Esophagus (tissue), 2 donors: ENCODE results near the gene CHFR. TPM values are rescaled to one million over a fixed set of nuclear protein-coding genes. Genes with fewer than 3 reads are reported as not detected.
"Not testable (repeated sequence)": the region's sequence is repeated elsewhere in the genome, so short reads cannot be mapped to it uniquely, and the experiment has no call there.

Source experiments
- H3K27ac ChIP-seq, 2 donors: one replicate each; pipeline ENCODE4 v1.5.1; 2013; ENCODE audit warnings: low read depth in 2 of 2, mild to moderate bottlenecking in 2 of 2, inconsistent platforms in 1 of 2, low read length in 1 of 2, moderate library complexity in 1 of 2
- H3K27me3 ChIP-seq, 2 donors: one replicate each; pipeline ENCODE4 v1.6.1; 2013; ENCODE audit warnings: low read length in 2 of 2, control low read depth in 1 of 2, mild to moderate bottlenecking in 1 of 2; ENCODE audit not compliant: insufficient read depth in 2 of 2, control insufficient read depth in 1 of 2
- H3K36me3 ChIP-seq, 2 donors: one replicate each; pipeline ENCODE4 v1.6.1; 2013; ENCODE audit warnings: low read length in 1 of 2; ENCODE audit not compliant: control insufficient read depth in 2 of 2, insufficient read depth in 2 of 2
- H3K4me1 ChIP-seq, 2 donors: one replicate each; pipeline ENCODE4 v1.6.1; 2013; ENCODE audit warnings: low read length in 1 of 2; ENCODE audit not compliant: control insufficient read depth in 2 of 2, insufficient read depth in 2 of 2
- H3K4me3 ChIP-seq, 2 donors: one replicate each; pipeline ENCODE4 v1.5.1; 2013; ENCODE audit warnings: low read length in 2 of 2, mild to moderate bottlenecking in 2 of 2, low read depth in 1 of 2, moderate library complexity in 1 of 2
- H3K9me3 ChIP-seq, 2 donors: one replicate each; pipeline ENCODE4 v1.6.1; 2013; ENCODE audit warnings: mild to moderate bottlenecking in 2 of 2, low read depth in 1 of 2, low read length in 1 of 2, moderate library complexity in 1 of 2; ENCODE audit not compliant: control insufficient read depth in 2 of 2, insufficient read depth in 1 of 2
- WGBS, 2 donors: extraction: QIAGEN DNeasy Blood & Tissue Kit; methylation state at CpG; one replicate each; pipeline ENCODE4 v1.1.7; 2013; 5-methylcytosine and 5-hydroxymethylcytosine counted together
- polyA plus RNA-seq, 2 donors: library from polyadenylated mRNA; stranded (reverse); fragments of 200-250 nt; gene quantifications; one replicate each; pipeline ENCODE4 v1.2.3, GENCODE V29; 2013
- donor health status: healthy with polysubstance abuse.
- donor health status: Bipolar disorder and iron deficiency.

CHFR gene
- polyA plus RNA-seq, 2 donors = 20.4 to 30.2 TPM

DNA sequence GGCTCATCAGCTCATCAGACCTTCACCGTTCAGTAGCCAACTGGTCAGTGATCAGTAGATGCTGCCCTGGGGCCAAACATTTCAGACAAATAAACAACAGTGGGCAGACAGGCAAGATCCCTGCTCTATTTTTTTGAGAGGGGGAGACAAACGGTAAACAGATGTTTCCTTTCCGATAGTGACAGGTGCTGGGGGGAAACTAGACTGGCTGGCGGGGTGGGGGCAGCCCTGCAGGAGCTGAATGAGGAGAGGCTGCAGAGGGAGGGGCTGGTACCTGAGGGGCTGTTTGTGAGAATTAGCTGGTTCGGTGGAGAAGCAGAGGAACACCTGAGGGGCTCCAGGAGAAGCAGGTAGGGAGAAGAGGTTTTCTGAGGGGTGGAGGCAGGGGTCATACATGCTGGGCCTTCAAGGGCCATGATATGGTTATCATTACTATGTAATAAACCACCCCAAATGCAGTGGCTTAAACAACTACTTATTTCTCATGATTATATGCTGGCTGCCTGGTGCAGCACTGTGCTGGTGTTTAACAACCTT is 50.5 kb downstream of the CHFR start:
- Histone ChIP-seq H3K9me3 (no peaks in the 10 kb centered on the region), H3K27me3 (no peaks in the 10 kb centered on the region), H3K4me1 (no peaks in the 10 kb centered on the region), H3K4me3 (no peak overlapping the region), H3K36me3 (peaks cover 7 to 38% of the 10 kb centered on the region in 2 donors), H3K27ac (no peak overlapping the region)
- WGBS, 2 donors = 62 to 64% methylated on average over 5 of the region's 5 CpGs

DNA sequence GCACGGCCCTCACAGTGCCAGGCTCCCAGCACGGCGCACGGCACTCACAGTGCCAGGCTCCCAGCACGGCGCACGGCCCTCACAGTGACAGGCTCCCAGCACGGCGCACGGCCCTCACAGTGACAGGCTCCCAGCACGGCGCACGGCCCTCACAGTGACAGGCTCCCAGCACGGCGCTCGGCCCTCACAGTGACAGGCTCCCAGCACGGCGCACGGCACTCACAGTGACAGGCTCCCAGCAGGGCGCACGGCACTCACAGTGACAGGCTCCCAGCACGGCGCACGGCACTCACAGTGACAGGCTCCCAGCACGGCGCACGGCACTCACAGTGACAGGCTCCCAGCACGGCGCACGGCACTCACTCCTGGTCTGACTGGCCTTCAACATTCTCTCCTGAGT is 51.2 kb downstream of the CHFR start:
- H3K4me3 ChIP-seq, H3K27ac ChIP-seq, H3K9me3 ChIP-seq, H3K4me1 ChIP-seq, H3K27me3 ChIP-seq: not testable (repeated sequence)
- H3K36me3 ChIP-seq = peaks cover 4 to 38% of the 10 kb centered on the region in 2 donors
- WGBS, 2 donors = 84 to 86% methylated on average over 24 to 30 of the region's 30 CpGs

DNA sequence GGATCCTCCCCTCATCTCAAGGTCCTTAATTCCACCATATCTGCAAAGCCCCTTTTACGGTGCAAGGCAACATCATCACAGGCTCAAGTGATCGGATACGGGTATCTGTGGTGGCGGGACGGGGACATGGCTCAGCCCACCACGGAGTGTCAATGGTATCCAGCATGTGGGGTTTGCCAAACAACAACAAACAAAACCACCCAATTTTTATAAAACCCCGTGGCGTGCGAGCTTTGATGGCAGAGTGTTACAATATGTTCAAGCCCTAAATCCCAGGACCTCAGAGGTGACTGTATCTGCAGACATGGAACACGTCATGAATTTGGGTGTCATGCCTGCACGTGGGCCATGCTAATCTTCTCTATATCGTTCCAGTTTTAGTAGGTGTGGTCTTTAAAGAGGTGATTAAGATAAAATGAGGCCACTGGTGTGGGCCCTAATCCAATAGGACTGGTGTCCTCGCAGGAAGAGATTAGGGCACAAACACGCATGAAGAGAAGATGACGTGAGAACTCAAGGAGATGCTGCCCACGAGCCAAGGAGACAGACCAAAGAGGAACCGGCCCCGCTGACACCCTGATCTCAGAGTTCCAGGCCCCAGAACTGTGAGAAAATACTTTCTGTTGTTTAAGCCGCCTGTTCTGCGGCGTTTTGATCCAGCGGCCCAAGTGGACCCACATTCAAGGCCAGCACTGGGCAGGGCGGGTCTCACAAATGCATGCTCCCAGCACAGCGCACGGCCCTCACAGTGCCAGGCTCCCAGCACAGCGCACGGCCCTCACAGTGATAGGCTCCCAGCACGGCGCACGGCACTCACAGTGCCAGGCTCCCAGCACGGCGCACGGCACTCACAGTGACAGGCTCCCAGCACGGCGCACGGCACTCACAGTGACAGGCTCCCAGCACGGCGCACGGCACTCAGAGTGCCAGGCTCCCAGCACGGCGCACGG is 52.1 kb downstream of the CHFR start:
- Histone ChIP-seq H3K4me1 (no peaks in the 10 kb centered on the region), H3K27ac (no peak overlapping the region), H3K27me3 (no peaks in the 10 kb centered on the region), H3K9me3 (no peaks in the 10 kb centered on the region), H3K4me3 (no peak overlapping the region), H3K36me3 (peaks cover 0 to 33% of the 10 kb centered on the region in 2 donors)
- WGBS, 2 donors = 91 to 92% methylated on average over 36 to 42 of the region's 42 CpGs

DNA sequence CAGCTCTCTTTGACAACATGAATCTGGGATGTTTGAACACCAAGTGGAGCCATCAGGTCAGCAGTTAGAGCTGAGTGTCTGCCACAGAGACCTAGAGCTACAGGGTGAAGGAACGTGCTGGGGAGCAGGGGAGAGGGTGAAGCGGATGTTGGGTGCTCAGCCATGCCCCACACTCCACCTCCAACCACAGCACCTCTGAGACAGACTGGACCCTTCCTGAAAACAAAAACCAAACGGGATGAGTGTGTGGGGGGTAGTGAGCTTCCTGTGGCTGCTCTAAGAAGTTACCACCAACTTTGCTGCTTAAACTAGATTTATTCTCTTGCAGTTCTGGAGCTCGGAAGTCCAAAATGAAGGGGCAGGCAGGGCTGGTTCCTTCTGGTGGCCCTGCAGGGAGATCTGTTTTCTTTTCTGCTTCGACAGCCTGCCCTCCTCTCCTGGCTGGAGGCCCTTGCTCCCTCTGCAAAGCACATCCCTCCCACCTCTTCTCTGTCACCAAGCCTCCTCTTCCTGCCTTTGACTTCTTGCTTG is 53.2 kb downstream of the CHFR start:
- no peak overlapping the region for H3K27ac ChIP-seq
- no peaks in the 10 kb centered on the region for H3K9me3 ChIP-seq
- WGBS, 2 donors = 75 to 78% methylated on average over 5 of the region's 5 CpGs
- peaks cover 0 to 23% of the 10 kb centered on the region in 2 donors for H3K36me3 ChIP-seq
- no peaks in the 10 kb centered on the region for H3K4me1 ChIP-seq
- H3K27me3 ChIP-seq = no peaks in the 10 kb centered on the region
- no peak overlapping the region for H3K4me3 ChIP-seq

DNA sequence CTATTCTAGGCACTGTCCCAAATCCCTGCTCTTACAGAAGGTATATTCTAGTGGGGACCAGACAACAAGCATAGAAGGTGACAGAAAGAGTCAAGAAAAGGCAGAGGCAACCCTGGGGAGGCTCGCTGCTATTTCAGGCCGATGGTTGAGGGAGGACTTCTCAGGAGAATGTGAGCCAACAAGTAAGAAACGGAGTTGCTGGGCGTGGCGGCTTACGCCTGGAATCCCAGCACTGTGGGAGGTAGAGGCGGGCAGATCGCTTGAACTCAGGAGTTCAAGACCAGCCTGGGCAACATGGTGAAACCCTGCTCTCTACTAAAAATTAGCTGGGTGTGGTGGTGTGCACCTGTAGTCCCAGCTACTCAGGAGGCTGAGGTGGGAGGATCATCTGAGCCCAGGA is 54.1 kb downstream of the CHFR start:
- Histone ChIP-seq H3K36me3 (peaks cover 0 to 18% of the 10 kb centered on the region in 2 donors), H3K27me3 (no peaks in the 10 kb centered on the region), H3K9me3 (no peaks in the 10 kb centered on the region)

DNA sequence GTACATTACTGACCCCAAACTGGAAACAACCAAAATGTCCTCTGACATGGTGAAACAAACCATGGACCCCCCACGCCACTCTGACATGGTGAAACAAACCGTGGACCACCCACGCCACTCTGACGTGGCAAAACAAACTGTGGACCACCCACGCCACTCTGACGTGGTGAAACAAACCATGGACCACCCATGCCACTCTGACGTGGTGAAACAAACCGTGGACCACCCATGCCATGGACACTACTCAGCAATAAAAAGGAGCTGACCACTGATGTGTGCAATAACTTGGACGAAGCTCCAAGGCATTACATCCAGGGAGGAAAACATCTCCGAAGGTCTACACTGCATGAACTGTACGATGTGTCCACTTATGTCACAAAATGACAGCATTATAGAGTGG is 55.6 kb downstream of the CHFR start:
- H3K27me3 ChIP-seq = no peaks in the 10 kb centered on the region
- H3K9me3 ChIP-seq = no peaks in the 10 kb centered on the region
- 91 to 93% methylated on average over 11 of the region's 11 CpGs for WGBS, 2 donors
- no peaks in the 10 kb centered on the region for H3K4me1 ChIP-seq
- H3K27ac ChIP-seq = no peak overlapping the region
- H3K4me3 ChIP-seq = no peak overlapping the region
- peaks cover 0 to 11% of the 10 kb centered on the region in 2 donors for H3K36me3 ChIP-seq

More for the DNA sequence above, 54.1 kb downstream of the CHFR start:
- Histone ChIP-seq H3K4me1 (no peaks in the 10 kb centered on the region), H3K4me3 (no peak overlapping the region), H3K27ac (no peak overlapping the region)
- 92 to 95% methylated on average over 8 of the region's 8 CpGs for WGBS, 2 donors

DNA sequence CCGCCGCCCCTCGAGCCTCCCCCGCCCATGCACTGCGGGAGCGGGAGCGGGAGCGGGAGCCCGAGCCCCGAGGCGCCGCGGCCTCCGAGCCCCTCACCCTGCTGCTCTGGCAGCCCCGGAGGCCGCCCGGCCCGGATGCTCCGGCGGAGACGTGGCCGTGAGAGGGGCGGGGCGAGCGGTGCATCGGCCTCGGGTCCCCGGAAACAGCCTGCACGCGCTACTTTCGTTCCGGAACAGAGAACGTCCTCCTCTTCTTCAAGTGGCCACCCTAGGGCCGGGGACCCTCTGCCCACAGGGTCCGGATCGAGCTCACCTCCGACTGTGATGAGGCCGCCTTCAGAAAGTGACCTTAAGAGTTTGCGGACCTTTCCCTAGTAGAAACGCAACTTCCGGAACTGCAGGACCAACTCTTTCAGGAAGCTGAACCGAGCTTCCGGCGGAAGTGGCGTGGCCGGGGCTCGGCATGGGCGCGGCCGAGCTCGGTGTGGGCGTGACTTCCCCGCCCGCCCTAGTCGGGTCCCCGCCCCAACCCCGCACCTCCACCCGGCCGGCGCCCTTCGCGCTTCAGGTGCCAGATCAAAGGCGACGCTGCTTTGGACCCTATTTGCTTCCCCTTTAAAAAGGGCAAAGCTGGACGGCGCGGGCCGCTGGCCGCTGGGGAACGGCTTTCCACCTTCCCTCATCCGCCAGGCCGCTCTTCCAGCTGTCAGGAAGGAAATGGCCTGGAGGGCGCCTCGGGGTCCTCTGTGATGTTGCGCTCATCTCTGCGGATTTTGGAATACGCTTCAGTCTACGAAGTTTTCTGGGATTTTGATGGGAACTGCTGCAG is 58.5 kb downstream of the CHFR start, which contains the start of gene GOLGA3:
TSS of gene GOLGA3 (minus strand) at position 164 of the 829 bp plus-strand sequence. CDS start 6,741 bp downstream, outside the sequence.
- H3K4me3 ChIP-seq = peak within 1 kb of the TSS; percentile 83 to 97
- H3K4me1 ChIP-seq = peaks cover 0 to 6% of the 10 kb centered on the region in 2 donors
- H3K27ac ChIP-seq = peak within 1 kb of the TSS; percentile 97 to 98
- H3K36me3 ChIP-seq = peaks cover 0 to 27% of the 10 kb centered on the region in 2 donors
- 3% methylated on average over 57 to 78 of the region's 78 CpGs for WGBS, 2 donors
- H3K27me3 ChIP-seq = no peaks in the 10 kb centered on the region
- no peaks in the 10 kb centered on the region for H3K9me3 ChIP-seq

DNA sequence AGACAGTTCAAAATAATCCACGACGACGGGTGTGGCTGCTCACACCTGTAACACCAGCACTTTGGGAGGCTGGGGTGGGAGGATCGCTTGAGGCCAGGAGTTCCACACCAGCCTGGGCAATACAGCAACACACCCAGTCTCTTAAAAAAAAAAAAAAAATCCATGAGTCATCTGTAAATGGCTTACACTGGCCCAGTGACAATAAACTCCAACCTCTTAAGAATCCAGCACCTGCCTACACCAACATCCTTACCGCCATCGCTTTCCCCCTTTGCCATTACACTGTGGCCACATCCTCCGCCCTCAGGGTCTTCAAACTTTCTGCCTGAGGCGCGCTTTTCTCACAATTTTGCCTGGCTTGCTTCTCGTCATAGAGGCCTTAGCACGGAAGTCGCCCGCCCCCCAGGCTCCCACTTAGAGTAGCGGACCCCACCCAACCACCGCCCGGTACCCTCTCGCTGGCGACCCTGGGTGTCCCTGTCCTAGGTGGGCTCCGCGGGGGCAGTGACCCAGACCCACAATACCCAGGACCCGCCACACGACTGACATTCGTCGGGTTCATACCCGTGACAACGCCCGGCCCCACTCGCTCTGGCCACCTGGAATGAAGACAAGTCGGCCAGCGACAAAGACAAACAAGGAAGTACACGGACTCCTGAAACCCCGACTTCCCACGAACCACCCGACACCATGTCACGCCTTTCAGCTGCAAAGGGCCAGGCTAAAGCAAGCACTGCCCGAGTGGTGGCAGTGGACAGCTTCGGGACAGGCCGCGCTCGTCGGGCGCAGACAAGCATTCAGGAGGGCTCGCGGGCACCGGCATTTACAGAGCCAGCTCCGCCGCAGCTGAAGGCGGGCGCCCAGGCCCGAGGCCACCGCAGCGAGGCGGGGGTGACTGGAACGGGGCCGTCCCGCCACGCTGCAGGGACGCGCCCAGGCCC is 59.4 kb downstream of the CHFR start:
- WGBS, 2 donors = 6% methylated on average over 56 to 59 of the region's 59 CpGs
- H3K27me3 ChIP-seq = no peaks in the 10 kb centered on the region
- peak overlapping the region; percentile 97 to 98 for H3K27ac ChIP-seq
- H3K36me3 ChIP-seq = peaks cover 0 to 24% of the 10 kb centered on the region in 2 donors
- H3K9me3 ChIP-seq = no peaks in the 10 kb centered on the region
- H3K4me3 ChIP-seq = peak overlapping the region; percentile 83 to 97
- peaks cover 0 to 7% of the 10 kb centered on the region in 2 donors for H3K4me1 ChIP-seq
